HG02973 (cell line): ENCODE data around the gene CADM2.

Experiments
- ATAC-seq: cut with Tn5 transposase; IDR thresholded peaks from one replicate; pipeline ENCODE4 v1.9.1; 2021; ENCODE audit warnings: moderate library complexity; ENCODE audit not compliant: unreplicated experiment

Gene CADM2

GRCh38 chr3:85554153-85554552, 595.4 kb downstream of the CADM2 start:
- ATAC-seq: no peak

GRCh38 chr3:85560088-85560785, 601.4 kb downstream of the CADM2 start:
- no peak for ATAC-seq

GRCh38 chr3:85567071-85567676, 608.4 kb downstream of the CADM2 start:
- ATAC-seq: no peak

- ATAC-seq: no peak
Measured at GRCh38 chr3:85570819-85571218, 612.0 kb downstream of the CADM2 start.

- ATAC-seq: no peak
Measured at GRCh38 chr3:85571835-85572234, 613.0 kb downstream of the CADM2 start.

GRCh38 chr3:85572426-85572825, 613.6 kb downstream of the CADM2 start:
- ATAC-seq: no peak

GRCh38 chr3:85572978-85573377, 614.2 kb downstream of the CADM2 start:
- ATAC-seq: no peak

GRCh38 chr3:85574006-85574705, 615.4 kb downstream of the CADM2 start:
- ATAC-seq: no peak

- ATAC-seq: peak; percentile 85
Measured at GRCh38 chr3:85576091-85576690, 617.4 kb downstream of the CADM2 start.

- no peak for ATAC-seq
Measured at GRCh38 chr3:85576697-85577200, 618.0 kb downstream of the CADM2 start.

- no peak for ATAC-seq
Measured at GRCh38 chr3:85584779-85585356, 626.1 kb downstream of the CADM2 start.

- ATAC-seq: no peak
Measured at GRCh38 chr3:85586018-85586417, 627.2 kb downstream of the CADM2 start.

- no peak for ATAC-seq
Measured at GRCh38 chr3:85589145-85589544, 630.4 kb downstream of the CADM2 start.

- ATAC-seq: no peak
Measured at GRCh38 chr3:85591451-85591850, 632.7 kb downstream of the CADM2 start.

GRCh38 chr3:85592256-85592655, 633.5 kb downstream of the CADM2 start:
- ATAC-seq: no peak

GRCh38 chr3:85594676-85595075, 635.9 kb downstream of the CADM2 start:
- ATAC-seq: no peak

GRCh38 chr3:85603378-85603777, 644.6 kb downstream of the CADM2 start:
- ATAC-seq: no peak

- ATAC-seq: no peak
Measured at GRCh38 chr3:85604641-85605040, 645.9 kb downstream of the CADM2 start.

GRCh38 chr3:85605066-85605465, 646.3 kb downstream of the CADM2 start:
- ATAC-seq: no peak

GRCh38 chr3:85626662-85627061, 667.9 kb downstream of the CADM2 start:
- no peak for ATAC-seq

- no peak for ATAC-seq
Measured at GRCh38 chr3:85627932-85628331, 669.1 kb downstream of the CADM2 start.
